GM19467 (cell line): Measurements from ENCODE around the gene CHD3.
"Not testable (repeated sequence)": the region's sequence is repeated elsewhere in the genome, so short reads cannot be mapped to it uniquely, and the experiment has no call there.

ENCODE experiments used
- ATAC-seq: cut with Tn5 transposase; IDR thresholded peaks from one replicate; pipeline ENCODE4 v1.9.1; 2021; ENCODE audit warnings: mild to moderate bottlenecking, moderate library complexity; ENCODE audit not compliant: unreplicated experiment

CHD3 gene

GRCh38 chr17:7930841-7931631 lies 42.4 kb downstream of the CHD3 start:
- no peak for ATAC-seq

GRCh38 chr17:7931709-7932482 lies 43.3 kb downstream of the CHD3 start, which contains the start of the genes CNTROB and TRAPPC1:
TSS of gene CNTROB (plus strand) at chr17:7932206. CDS start at chr17:7933080, 874 bp downstream.
TSS of gene TRAPPC1 (minus strand) at chr17:7931946. CDS start at chr17:7931829, 117 bp downstream.
- ATAC-seq = peak; percentile 81

- ATAC-seq = no peak
Measured at GRCh38 chr17:7932483-7932891, 43.9 kb downstream of the CHD3 start.

GRCh38 chr17:7932949-7933348 lies 44.4 kb downstream of the CHD3 start:
- no peak for ATAC-seq

GRCh38 chr17:7935859-7936258 lies 47.3 kb downstream of the CHD3 start:
- ATAC-seq = no peak

- ATAC-seq = no peak
Measured at GRCh38 chr17:7940034-7940433, 51.4 kb downstream of the CHD3 start.

GRCh38 chr17:7940743-7941142 lies 52.2 kb downstream of the CHD3 start:
- ATAC-seq = no peak

GRCh38 chr17:7943291-7943690 lies 54.7 kb downstream of the CHD3 start:
- ATAC-seq = no peak

GRCh38 chr17:7944326-7944725 lies 55.7 kb downstream of the CHD3 start:
- ATAC-seq = no peak

- ATAC-seq = no peak
Measured at GRCh38 chr17:7945651-7946050, 57.1 kb downstream of the CHD3 start.

GRCh38 chr17:7946441-7946840 lies 57.9 kb downstream of the CHD3 start:
- no peak for ATAC-seq

- ATAC-seq = no peak
Measured at GRCh38 chr17:7947651-7948050, 59.1 kb downstream of the CHD3 start.

- no peak for ATAC-seq
Measured at GRCh38 chr17:7950578-7950977, 62.0 kb downstream of the CHD3 start.

- ATAC-seq = no peak
Measured at GRCh38 chr17:7951143-7951792, 62.7 kb downstream of the CHD3 start.

- ATAC-seq = not testable (repeated sequence)
Measured at GRCh38 chr17:7953266-7953665, 64.7 kb downstream of the CHD3 start.

- no peak for ATAC-seq
Measured at GRCh38 chr17:7955414-7956227, 67.0 kb downstream of the CHD3 start.

- ATAC-seq = no peak
Measured at GRCh38 chr17:7956228-7956965, 67.8 kb downstream of the CHD3 start.

GRCh38 chr17:7959503-7960253 lies 71.1 kb downstream of the CHD3 start:
- ATAC-seq = no peak

- no peak for ATAC-seq
Measured at GRCh38 chr17:7961421-7961820, 72.8 kb downstream of the CHD3 start.
